NCI-H748 (cell line): ENCODE results near the gene WNT8A.

ENCODE experiments used
- DNase-seq: peaks from one replicate; lab custom pipeline; 2025; ENCODE audit not compliant: unreplicated experiment; lab: John Stamatoyannopoulos, UW

WNT8A gene

DNA sequence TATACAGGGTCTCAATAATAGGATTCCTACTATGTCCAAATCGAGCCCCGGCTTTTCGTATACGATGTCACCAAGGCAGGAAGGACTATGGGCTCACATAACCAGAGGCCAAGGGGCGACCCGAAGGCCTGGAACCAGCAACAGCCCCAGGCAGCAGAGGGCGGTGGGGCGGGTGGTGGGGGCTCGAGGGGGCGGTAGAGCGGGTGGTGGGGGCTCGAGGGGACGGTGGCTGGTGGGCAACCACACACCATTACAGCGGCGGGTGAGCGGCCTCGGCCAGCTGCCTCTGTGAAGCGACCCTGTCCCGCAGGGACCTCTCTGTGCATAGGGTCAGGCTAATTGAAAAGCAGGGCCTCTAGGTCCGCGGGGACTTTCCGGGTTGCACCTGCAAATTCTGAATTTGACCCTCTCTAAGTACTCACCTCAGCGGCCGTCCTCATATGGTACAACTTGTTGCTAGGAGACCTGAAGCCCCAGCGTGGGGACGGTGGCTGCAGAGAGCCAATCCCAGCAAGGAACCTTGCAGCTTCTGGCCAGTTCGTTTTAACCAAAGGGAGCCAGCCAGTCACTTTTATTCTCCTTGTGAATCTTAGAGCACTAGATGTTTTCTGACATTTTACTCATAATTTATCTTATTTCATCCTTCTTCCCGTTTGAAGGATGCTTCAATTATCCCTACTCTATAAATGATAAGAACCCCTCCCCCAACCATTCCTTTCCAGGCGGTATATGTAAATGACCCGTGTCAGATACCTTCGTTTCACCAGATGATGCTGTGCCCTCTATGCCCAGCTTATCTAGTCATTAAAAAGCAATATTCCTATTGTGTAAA is 55.3 kb downstream of the WNT8A start, which contains the start of gene NME5:
NME5 (minus strand) TSS at position 480 of the 832 bp plus-strand sequence. CDS start 648 bp downstream, outside the sequence.
- peak; percentile 93 for DNase-seq

DNA sequence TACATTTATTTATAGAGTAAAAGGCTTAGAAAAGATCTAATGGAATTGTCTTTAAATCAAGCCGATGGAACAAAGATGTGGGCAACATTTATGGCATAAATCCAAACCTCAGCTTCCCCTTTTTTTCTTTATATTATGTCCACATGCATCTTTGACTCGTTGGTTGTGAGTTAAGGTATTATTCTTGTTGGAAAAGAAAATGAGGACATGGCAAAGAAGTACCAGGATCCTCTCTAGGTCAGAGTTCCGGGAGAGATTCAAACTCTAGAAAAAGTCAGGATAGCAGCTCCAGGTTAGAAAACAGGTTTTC is 55.9 kb downstream of the WNT8A start:
- no peak for DNase-seq

DNA sequence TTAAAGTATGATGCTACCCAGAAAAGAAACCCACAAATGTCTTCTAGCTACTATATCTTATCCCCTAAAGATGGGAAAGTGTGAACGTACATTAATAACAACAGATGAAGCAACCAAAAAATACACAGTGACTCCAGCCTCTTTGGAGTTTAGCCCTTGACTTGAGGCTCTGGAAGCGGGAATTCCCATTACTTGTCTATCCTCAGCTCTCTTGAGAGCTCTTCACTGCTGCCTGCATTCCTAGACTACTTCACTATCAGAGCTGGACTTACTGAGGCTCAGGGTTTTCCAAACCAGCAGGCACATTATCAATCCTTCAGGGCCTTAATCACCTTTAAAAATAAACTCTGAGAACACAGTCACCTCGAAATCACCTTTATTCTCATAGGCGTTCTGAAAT is 56.4 kb downstream of the WNT8A start:
- DNase-seq = no peak
